ENCODE data around the gene MAGIX.
A peak's percentile ranks its signal among the peaks of the same experiment; 100 is the strongest.

Gene MAGIX

DNA sequence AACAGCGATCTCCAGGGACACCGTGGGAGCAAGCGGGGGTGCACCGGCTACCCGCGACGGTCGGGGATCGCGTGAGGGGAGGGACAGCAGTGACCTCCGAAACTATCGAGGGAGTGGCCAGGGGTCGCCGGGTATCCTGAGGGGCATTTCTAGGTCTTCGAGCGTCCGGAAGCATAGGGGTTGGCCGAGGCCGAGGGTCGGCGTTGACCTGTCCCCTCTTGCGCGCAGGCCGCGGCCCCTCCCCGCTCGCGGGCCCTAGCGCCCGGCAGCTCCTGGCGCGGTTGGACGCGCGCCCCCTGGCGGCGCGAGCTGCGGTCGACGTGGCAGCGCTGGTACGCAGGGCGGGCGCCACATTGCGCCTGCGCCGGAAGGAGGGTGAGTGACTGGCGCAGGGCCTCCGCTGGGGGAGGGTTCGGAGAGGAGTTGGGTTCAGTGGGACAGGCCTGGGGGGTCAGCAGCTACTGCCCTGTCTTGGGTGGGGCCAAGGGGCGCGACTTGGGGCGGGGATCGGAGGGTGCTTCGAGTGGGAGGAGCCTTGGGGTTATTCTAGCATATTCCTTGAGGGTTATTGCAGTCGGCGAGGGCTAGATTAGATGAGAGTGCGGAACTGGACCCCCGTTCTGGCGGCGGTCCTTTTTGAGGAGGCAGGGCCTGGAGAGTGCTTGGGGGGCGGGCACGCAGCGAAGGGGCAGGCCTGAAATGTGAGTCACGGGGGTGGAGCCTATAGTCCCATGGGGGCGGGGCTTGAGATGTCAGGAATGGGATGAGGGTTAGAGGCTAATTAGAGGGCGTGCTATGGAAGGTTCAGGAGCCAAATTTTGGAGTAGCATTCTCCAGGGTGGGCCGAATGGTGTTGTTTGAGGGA, 1.2 kb downstream of the MAGIX start (continued):
- TF ChIP-seq ZNF223 (tag by site-specific recombination; IDR thresholded peaks at IDR 0.05) (no peak), BCL11B (tag by site-specific recombination; IDR thresholded peaks at IDR 0.05; ENCODE audit: low read depth) (peak; percentile 75; the same call in 1 of the 2 replicates), ZNF707 (tag by site-specific recombination; IDR thresholded peaks at IDR 0.05) (no peak), ZBTB1 (tag by site-specific recombination; IDR thresholded peaks at IDR 0.05) (no peak), ZNF292 (tag by site-specific recombination; IDR thresholded peaks at IDR 0.05; ENCODE audit: borderline replicate concordance, low read depth) (no peak), MZF1 (tag by site-specific recombination; IDR thresholded peaks at IDR 0.05; ENCODE audit: borderline replicate concordance) (no peak), KLF16 (tag by site-specific recombination; IDR thresholded peaks at IDR 0.05) (0 out of 2 replicates have a peak, but pooled peaks have one; percentile 24), ZNF433 (tag by site-specific recombination; IDR thresholded peaks at IDR 0.05; ENCODE audit: low read depth) (no peak), ZBTB17 (tag by site-specific recombination; IDR thresholded peaks at IDR 0.05) (0 out of 2 replicates have a peak, but pooled peaks have one; percentile 52), ZNF571 (tag by site-specific recombination; IDR thresholded peaks at IDR 0.05) (no peak), FEZF1 (tag by site-specific recombination; IDR thresholded peaks at IDR 0.05) (no peak), TRIM28 (IDR thresholded peaks at IDR 0.05; ENCODE audit: borderline replicate concordance, low read length) (no peak), ZNF544 (tag by site-specific recombination; IDR thresholded peaks at IDR 0.05) (no peak), ZNF24 (tag by site-specific recombination; IDR thresholded peaks at IDR 0.05) (peak; percentile 63), ZNF626 (tag by site-specific recombination; IDR thresholded peaks at IDR 0.05) (no peak), IKZF3 (tag by site-specific recombination; IDR thresholded peaks at IDR 0.05) (peak; percentile 91), ZSCAN23 (tag by site-specific recombination; IDR thresholded peaks at IDR 0.05) (no peak), REPIN1 (tag by site-specific recombination; IDR thresholded peaks at IDR 0.05; ENCODE audit: low read depth) (no peak), ZFP69B (tag by site-specific recombination; IDR thresholded peaks at IDR 0.05) (peak; percentile 40; the same call in 1 of the 2 replicates), ZNF404 (tag by site-specific recombination; IDR thresholded peaks at IDR 0.05) (no peak), ZNF335 (tag by site-specific recombination; conservative IDR thresholded peaks at IDR 0.05) (peak; percentile 91), ZNF114 (tag by site-specific recombination; IDR thresholded peaks at IDR 0.05) (no peak), ZNF776 (tag by site-specific recombination; IDR thresholded peaks at IDR 0.05; ENCODE audit: borderline replicate concordance) (no peak), WT1 (tag by site-specific recombination; IDR thresholded peaks at IDR 0.05) (no peak), ZNF555 (tag by site-specific recombination; conservative IDR thresholded peaks at IDR 0.05) (no peak), ZSCAN16 (tag by site-specific recombination; IDR thresholded peaks at IDR 0.05) (no peak), ZNF157 (tag by site-specific recombination; IDR thresholded peaks at IDR 0.05) (no peak)
- TF ChIP-seq, protein P1, sequence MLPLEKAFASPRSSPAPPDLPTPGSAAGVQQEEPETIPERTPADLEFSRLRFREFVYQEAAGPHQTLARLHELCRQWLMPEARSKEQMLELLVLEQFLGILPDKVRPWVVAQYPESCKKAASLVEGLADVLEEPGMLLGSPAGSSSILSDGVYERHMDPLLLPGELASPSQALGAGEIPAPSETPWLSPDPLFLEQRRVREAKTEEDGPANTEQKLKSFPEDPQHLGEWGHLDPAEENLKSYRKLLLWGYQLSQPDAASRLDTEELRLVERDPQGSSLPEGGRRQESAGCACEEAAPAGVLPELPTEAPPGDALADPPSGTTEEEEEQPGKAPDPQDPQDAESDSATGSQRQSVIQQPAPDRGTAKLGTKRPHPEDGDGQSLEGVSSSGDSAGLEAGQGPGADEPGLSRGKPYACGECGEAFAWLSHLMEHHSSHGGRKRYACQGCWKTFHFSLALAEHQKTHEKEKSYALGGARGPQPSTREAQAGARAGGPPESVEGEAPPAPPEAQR (tag by site-specific recombination; IDR thresholded peaks at IDR 0.05) = no peak
- TF ChIP-seq, protein P2, sequence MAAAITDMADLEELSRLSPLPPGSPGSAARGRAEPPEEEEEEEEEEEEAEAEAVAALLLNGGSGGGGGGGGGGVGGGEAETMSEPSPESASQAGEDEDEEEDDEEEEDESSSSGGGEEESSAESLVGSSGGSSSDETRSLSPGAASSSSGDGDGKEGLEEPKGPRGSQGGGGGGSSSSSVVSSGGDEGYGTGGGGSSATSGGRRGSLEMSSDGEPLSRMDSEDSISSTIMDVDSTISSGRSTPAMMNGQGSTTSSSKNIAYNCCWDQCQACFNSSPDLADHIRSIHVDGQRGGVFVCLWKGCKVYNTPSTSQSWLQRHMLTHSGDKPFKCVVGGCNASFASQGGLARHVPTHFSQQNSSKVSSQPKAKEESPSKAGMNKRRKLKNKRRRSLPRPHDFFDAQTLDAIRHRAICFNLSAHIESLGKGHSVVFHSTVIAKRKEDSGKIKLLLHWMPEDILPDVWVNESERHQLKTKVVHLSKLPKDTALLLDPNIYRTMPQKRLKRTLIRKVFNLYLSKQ (tag by site-specific recombination; IDR thresholded peaks at IDR 0.05; ENCODE audit: borderline replicate concordance) = no peak
- TF ChIP-seq, protein P3, sequence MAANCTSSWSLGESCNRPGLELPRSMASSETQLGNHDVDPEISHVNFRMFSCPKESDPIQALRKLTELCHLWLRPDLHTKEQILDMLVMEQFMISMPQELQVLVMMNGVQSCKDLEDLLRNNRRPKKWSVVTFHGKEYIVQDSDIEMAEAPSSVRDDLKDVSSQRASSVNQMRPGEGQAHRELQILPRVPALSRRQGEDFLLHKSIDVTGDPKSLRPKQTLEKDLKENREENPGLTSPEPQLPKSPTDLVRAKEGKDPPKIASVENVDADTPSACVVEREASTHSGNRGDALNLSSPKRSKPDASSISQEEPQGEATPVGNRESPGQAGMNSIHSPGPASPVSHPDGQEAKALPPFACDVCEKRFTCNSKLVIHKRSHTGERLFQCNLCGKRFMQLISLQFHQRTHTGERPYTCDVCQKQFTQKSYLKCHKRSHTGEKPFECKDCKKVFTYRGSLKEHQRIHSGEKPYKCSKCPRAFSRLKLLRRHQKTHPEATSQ (tag by site-specific recombination; IDR thresholded peaks at IDR 0.05) = no peak
- TF ChIP-seq, protein P4, sequence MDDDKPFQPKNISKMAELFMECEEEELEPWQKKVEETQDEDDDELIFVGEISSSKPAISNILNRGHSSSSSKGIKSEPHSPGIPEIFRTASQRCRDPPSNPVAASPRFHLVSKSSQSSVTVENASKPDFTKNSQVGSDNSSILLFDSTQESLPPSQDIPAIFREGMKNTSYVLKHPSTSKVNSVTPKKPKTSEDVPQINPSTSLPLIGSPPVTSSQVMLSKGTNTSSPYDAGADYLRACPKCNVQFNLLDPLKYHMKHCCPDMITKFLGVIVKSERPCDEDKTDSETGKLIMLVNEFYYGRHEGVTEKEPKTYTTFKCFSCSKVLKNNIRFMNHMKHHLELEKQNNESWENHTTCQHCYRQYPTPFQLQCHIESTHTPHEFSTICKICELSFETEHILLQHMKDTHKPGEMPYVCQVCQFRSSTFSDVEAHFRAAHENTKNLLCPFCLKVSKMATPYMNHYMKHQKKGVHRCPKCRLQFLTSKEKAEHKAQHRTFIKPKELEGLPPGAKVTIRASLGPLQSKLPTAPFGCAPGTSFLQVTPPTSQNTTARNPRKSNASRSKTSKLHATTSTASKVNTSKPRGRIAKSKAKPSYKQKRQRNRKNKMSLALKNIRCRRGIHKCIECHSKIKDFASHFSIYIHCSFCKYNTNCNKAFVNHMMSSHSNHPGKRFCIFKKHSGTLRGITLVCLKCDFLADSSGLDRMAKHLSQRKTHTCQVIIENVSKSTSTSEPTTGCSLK (tag by site-specific recombination; IDR thresholded peaks at IDR 0.05) = no peak
- TF ChIP-seq, protein P5, sequence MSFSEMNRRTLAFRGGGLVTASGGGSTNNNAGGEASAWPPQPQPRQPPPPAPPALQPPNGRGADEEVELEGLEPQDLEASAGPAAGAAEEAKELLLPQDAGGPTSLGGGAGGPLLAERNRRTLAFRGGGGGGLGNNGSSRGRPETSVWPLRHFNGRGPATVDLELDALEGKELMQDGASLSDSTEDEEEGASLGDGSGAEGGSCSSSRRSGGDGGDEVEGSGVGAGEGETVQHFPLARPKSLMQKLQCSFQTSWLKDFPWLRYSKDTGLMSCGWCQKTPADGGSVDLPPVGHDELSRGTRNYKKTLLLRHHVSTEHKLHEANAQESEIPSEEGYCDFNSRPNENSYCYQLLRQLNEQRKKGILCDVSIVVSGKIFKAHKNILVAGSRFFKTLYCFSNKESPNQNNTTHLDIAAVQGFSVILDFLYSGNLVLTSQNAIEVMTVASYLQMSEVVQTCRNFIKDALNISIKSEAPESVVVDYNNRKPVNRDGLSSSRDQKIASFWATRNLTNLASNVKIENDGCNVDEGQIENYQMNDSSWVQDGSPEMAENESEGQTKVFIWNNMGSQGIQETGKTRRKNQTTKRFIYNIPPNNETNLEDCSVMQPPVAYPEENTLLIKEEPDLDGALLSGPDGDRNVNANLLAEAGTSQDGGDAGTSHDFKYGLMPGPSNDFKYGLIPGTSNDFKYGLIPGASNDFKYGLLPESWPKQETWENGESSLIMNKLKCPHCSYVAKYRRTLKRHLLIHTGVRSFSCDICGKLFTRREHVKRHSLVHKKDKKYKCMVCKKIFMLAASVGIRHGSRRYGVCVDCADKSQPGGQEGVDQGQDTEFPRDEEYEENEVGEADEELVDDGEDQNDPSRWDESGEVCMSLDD (tag by site-specific recombination; IDR thresholded peaks at IDR 0.05) = peak; percentile 88

All from HEK293 (cell line).